Testis (tissue), 2 donors: ENCODE measurements around the gene PRPF40A.

ENCODE experiments used
- POLR2A ChIP-seq: fragments of 450-650 bp; IDR thresholded peaks from one replicate; pipeline ENCODE4 v1.6.1; 2017; ENCODE audit warnings: antibody characterized with exemption, mild to moderate bottlenecking, moderate library complexity
- TF ChIP-seq, protein P1 (sequence below), 3 experiments: fragments of 450-650 bp in 2 of 3; fragments of 200-600 bp in 1 of 3; sonication (generic) in 1 of 3; IDR thresholded peaks; one replicate each; pipeline ENCODE4 v1.5.1; 2016 to 2019; ENCODE audit warnings: antibody characterized with exemption in 3 of 3, mild to moderate bottlenecking in 2 of 3, moderate library complexity in 1 of 3

DNA sequence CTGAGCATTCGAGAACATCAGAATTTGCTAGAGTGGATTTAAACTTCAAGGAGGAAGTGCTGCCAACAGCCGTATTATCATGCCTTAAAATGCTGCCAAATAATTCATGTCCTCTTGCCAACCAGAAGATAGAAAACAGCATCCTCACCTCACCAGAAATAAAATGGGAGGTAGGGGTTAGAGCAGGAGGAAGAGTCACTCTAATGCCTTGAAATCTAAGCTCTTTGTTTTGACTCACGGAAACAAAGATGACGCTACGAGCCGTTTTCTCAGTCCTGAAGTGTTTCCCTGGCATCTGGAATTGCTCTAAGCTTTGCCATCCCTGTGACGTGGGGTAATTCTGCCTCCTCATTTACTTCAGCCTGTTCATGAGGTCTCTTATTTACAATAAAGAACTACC, 97.1 kb downstream of the PRPF40A start:
- TF ChIP-seq, protein P1, sequence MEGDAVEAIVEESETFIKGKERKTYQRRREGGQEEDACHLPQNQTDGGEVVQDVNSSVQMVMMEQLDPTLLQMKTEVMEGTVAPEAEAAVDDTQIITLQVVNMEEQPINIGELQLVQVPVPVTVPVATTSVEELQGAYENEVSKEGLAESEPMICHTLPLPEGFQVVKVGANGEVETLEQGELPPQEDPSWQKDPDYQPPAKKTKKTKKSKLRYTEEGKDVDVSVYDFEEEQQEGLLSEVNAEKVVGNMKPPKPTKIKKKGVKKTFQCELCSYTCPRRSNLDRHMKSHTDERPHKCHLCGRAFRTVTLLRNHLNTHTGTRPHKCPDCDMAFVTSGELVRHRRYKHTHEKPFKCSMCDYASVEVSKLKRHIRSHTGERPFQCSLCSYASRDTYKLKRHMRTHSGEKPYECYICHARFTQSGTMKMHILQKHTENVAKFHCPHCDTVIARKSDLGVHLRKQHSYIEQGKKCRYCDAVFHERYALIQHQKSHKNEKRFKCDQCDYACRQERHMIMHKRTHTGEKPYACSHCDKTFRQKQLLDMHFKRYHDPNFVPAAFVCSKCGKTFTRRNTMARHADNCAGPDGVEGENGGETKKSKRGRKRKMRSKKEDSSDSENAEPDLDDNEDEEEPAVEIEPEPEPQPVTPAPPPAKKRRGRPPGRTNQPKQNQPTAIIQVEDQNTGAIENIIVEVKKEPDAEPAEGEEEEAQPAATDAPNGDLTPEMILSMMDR (IDR thresholded peaks at IDR 0.05), result no peak
- TF ChIP-seq POLR2A, result no peak
